ENCODE results near the gene VTI1A. TPM values are rescaled to one million over a fixed set of nuclear protein-coding genes. Genes with fewer than 3 reads are reported as not detected.
"Not testable (repeated sequence)": the region's sequence is repeated elsewhere in the genome, so short reads cannot be mapped to it uniquely, and the experiment has no call there.

VTI1A gene
- polyA plus RNA-seq, 1 experiment, result 20.4 TPM

- POLR2A ChIA-PET, result no interaction called here
- no peaks in the 10 kb centered on the region for H3K27me3 ChIP-seq (ENCODE audit: control insufficient read depth, insufficient read depth, low read length)
These were observed 277.5 kb downstream of the VTI1A start for GRCh38 chr10:112724404-112724991.

GRCh38 chr10:112728118-112728883 is 281.3 kb downstream of the VTI1A start:
- H3K4me3 ChIP-seq (ENCODE audit: low read depth, low read length), result no peak overlapping the region
- H3K27me3 ChIP-seq (ENCODE audit: control insufficient read depth, insufficient read depth, low read length), result no peaks in the 10 kb centered on the region
- ChIA-PET CTCF (no interaction called here), POLR2A (interaction anchor here (0.6 kb wide), 1 partner anchor 322 kb away, joined by 4 read pairs; no protein-coding TSS in a partner anchor)
- no peak overlapping the region for H3K27ac ChIP-seq (ENCODE audit: low read depth, low read length)
- no peaks in the 10 kb centered on the region for H3K9me3 ChIP-seq (ENCODE audit: control insufficient read depth, insufficient read depth, low read length)
- TF ChIP-seq CTCF (IDR thresholded peaks at IDR 0.05; ENCODE audit: low read depth, low read length), result no peak
- DNase-seq (ENCODE audit: low read depth, low spot score), result no peak

More at GRCh38 chr10:112724404-112724991, 277.5 kb downstream of the VTI1A start:
- Histone ChIP-seq H3K4me3 (ENCODE audit: low read depth, low read length) (no peak overlapping the region), H3K27ac (ENCODE audit: low read depth, low read length) (no peak overlapping the region), H3K9me3 (ENCODE audit: control insufficient read depth, insufficient read depth, low read length) (no peaks in the 10 kb centered on the region)
- CTCF ChIA-PET, result interaction anchor here (0.6 to 1.4 kb wide), 2 partner anchors 231 to 660 kb away, joined by 3 read pairs; no protein-coding TSS in a partner anchor
- no peak for TF ChIP-seq CTCF (IDR thresholded peaks at IDR 0.05; ENCODE audit: low read depth, low read length)
- DNase-seq (ENCODE audit: low read depth, low spot score), result no peak

- Histone ChIP-seq H3K27me3 (ENCODE audit: control insufficient read depth, insufficient read depth, low read length) (no peaks in the 10 kb centered on the region), H3K9me3 (ENCODE audit: control insufficient read depth, insufficient read depth, low read length) (no peaks in the 10 kb centered on the region), H3K27ac (ENCODE audit: low read depth, low read length) (no peak overlapping the region), H3K4me3 (ENCODE audit: low read depth, low read length) (no peak overlapping the region)
- ChIA-PET POLR2A (no interaction called here), CTCF (interaction anchor here (1.4 kb wide), 1 partner anchor 8 kb away, joined by 6 read pairs; no protein-coding TSS in a partner anchor)
- no peak for DNase-seq (ENCODE audit: low read depth, low spot score)
- no peak for TF ChIP-seq CTCF (IDR thresholded peaks at IDR 0.05; ENCODE audit: low read depth, low read length)
These were observed 282.0 kb downstream of the VTI1A start for GRCh38 chr10:112728997-112729396.

GRCh38 chr10:112731450-112731849 is 284.4 kb downstream of the VTI1A start:
- not testable (repeated sequence) for H3K4me3 ChIP-seq (ENCODE audit: low read depth, low read length); H3K27me3 ChIP-seq (ENCODE audit: control insufficient read depth, insufficient read depth, low read length); H3K9me3 ChIP-seq (ENCODE audit: control insufficient read depth, insufficient read depth, low read length); H3K27ac ChIP-seq (ENCODE audit: low read depth, low read length); DNase-seq (ENCODE audit: low read depth, low spot score)
- ChIA-PET POLR2A (interaction anchor here (0.7 kb wide), 1 partner anchor 978 kb away, joined by 5 read pairs; no protein-coding TSS in a partner anchor), CTCF (interaction anchor here (1.6 kb wide), 1 partner anchor 10 kb away, joined by 9 read pairs; no protein-coding TSS in a partner anchor)

GRCh38 chr10:112732277-112732921 is 285.4 kb downstream of the VTI1A start:
- Histone ChIP-seq H3K27ac (ENCODE audit: low read depth, low read length) (no peak overlapping the region), H3K27me3 (ENCODE audit: control insufficient read depth, insufficient read depth, low read length) (no peaks in the 10 kb centered on the region), H3K4me3 (ENCODE audit: low read depth, low read length) (no peak overlapping the region), H3K9me3 (ENCODE audit: control insufficient read depth, insufficient read depth, low read length) (no peaks in the 10 kb centered on the region)
- DNase-seq (ENCODE audit: low read depth, low spot score), result no peak
- POLR2A ChIA-PET, result no interaction called here
- CTCF ChIA-PET, result interaction anchor here (1.6 kb wide), 1 partner anchor 11 kb away, joined by 9 read pairs; no protein-coding TSS in a partner anchor
- no peak for TF ChIP-seq CTCF (IDR thresholded peaks at IDR 0.05; ENCODE audit: low read depth, low read length)
